CD4-positive, alpha-beta T cell treated with Interleukin-10 for 1 hour (primary cell): ENCODE results near the gene GREM1.

Source experiments
- DNase-seq: peaks from one replicate; pipeline ENCODE4 v3.0.0-alpha.2; 2020

The GREM1 gene

GRCh38 chr15:32790352-32790999 lies 72.7 kb downstream of the GREM1 start:
- no peak for DNase-seq

- DNase-seq, result no peak
Measured at GRCh38 chr15:32792436-32792835, 74.6 kb downstream of the GREM1 start.
